IPS-20b (cell line): Measurements from ENCODE around the gene ZEB2.

Source experiments
- H3K27ac ChIP-seq: one replicate; pipeline ENCODE4 v1.5.1; 2013; ENCODE audit warnings: low read length
- H3K27me3 ChIP-seq: 2 replicates; pipeline ENCODE4 v1.6.1; 2013; ENCODE audit warnings: mild to moderate bottlenecking, low read length, inconsistent platforms; ENCODE audit not compliant: insufficient read depth
- H3K36me3 ChIP-seq: 2 replicates; pipeline ENCODE4 v1.6.1; 2013; ENCODE audit warnings: low read depth, mild to moderate bottlenecking, inconsistent platforms, low read length, moderate library complexity; ENCODE audit not compliant: insufficient read depth
- H3K4me1 ChIP-seq: 2 replicates; pipeline ENCODE4 v1.6.1; 2013; ENCODE audit warnings: mild to moderate bottlenecking, control low read depth, inconsistent platforms, low read length, moderate library complexity; ENCODE audit not compliant: insufficient read depth
- H3K4me3 ChIP-seq: 2 replicates; pipeline ENCODE4 v1.5.1; 2013; ENCODE audit warnings: mild to moderate bottlenecking, low read length, inconsistent platforms
- H3K9ac ChIP-seq: 2 replicates; pipeline ENCODE4 v1.6.1; 2013; ENCODE audit warnings: low read depth, mild to moderate bottlenecking, inconsistent platforms, low read length, moderate library complexity
- H3K9me3 ChIP-seq: 2 replicates; pipeline ENCODE4 v1.6.1; 2013; ENCODE audit warnings: mild to moderate bottlenecking, low read depth, low read length, inconsistent platforms; ENCODE audit not compliant: insufficient read depth

ZEB2 gene

DNA sequence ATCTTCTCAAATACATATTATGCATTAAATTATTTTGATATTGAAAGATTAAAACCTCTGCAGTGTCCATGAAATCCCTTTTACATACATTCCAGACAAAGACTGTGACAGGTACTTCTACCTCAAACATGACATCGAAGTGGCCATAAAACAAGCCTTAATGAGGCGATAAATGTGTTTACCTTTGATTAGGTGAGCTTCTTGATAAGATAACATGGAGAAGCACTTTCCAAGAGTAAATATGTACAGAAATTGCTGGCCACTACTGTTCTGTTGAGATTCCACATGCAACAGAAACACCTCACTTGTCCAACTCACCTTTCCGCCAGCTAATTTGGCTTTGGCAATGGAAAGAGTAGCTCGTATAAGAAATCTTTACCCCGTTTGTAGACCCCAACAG is 55.2 kb downstream of the ZEB2 start:
- no peaks in the 10 kb centered on the region for H3K36me3 ChIP-seq
- no peak overlapping the region for H3K4me3 ChIP-seq
- peaks cover 16% of the 10 kb centered on the region for H3K4me1 ChIP-seq
- H3K9me3 ChIP-seq, result no peaks in the 10 kb centered on the region
- H3K27me3 ChIP-seq, result no peaks in the 10 kb centered on the region
- H3K9ac ChIP-seq, result no peak overlapping the region
- no peak overlapping the region for H3K27ac ChIP-seq

DNA sequence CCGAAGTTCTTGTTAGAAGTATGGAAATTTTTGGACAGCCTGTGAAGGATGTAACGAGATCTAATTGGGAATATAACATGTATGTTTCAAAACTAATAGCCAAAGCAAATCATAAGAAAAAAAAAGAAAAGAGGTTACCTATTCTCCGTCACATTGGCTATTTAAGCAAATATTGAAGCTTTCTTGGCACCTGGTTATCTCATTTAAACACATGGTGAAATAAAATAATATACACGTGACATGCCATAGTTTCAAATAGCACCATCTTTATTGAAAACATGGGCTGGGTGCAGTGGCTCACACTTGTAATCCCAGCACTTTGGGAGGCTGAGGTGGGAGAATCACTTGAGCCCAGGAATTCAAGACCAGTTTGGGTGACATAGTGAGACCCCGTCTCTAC is 56.7 kb downstream of the ZEB2 start:
- H3K36me3 ChIP-seq, result no peaks in the 10 kb centered on the region
- H3K9me3 ChIP-seq, result no peaks in the 10 kb centered on the region
- no peak overlapping the region for H3K9ac ChIP-seq
- H3K4me1 ChIP-seq, result peaks cover 8% of the 10 kb centered on the region; the same call in 1 of the 2 replicates
- no peak overlapping the region for H3K4me3 ChIP-seq
- H3K27ac ChIP-seq, result no peak overlapping the region
- peaks cover 11% of the 10 kb centered on the region; the same call in 1 of the 2 replicates for H3K27me3 ChIP-seq

DNA sequence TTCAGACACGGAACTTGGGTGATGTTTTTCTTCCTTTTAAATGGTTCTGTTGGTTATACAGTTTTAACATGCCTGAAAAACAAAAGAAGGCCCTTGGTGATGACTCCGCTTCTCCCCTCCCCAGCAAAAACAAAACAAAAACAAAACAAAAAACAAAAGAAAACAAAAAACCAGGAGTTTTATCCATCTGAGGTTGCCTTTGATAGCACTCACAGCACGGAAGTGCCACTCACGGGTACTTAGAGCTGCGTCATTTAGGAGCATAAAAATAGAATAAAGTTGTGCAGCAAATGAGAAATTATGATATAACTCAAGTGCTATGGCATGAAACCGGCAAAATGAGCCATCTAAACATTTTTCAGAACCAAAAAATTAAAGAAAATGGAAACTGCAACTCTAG is 57.7 kb downstream of the ZEB2 start:
- Histone ChIP-seq H3K36me3 (no peaks in the 10 kb centered on the region), H3K9me3 (no peaks in the 10 kb centered on the region), H3K27ac (no peak overlapping the region), H3K27me3 (peaks cover 11% of the 10 kb centered on the region; the same call in 1 of the 2 replicates), H3K4me3 (no peak overlapping the region), H3K9ac (no peak overlapping the region), H3K4me1 (peaks cover 7% of the 10 kb centered on the region; the same call in 1 of the 2 replicates)

DNA sequence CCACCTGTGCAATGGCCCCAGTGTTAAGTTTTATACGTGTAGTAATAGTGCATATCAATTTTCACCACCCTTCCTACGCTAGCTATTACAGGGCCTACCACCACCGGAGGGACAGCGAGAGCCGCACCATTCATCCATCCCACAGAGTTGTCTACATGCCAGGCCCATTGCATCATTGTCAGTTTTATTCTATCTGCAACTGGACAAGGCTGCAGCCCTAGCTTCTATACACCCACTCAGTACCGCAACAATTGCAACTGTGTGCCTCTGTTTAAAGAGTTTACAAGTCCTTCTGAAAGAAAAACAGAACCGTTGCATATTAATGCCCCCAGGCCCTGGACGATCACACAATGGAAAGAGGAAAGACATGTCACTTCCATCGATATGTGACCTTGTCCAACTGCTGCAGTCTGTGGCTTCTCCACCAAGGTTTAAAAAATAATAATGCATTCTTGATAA is 58.6 kb downstream of the ZEB2 start:
- H3K27ac ChIP-seq, result no peak overlapping the region
- no peak overlapping the region for H3K9ac ChIP-seq
- H3K27me3 ChIP-seq, result peaks cover 11% of the 10 kb centered on the region; the same call in 1 of the 2 replicates
- no peaks in the 10 kb centered on the region for H3K36me3 ChIP-seq
- H3K4me3 ChIP-seq, result no peak overlapping the region
- H3K9me3 ChIP-seq, result no peaks in the 10 kb centered on the region
- peaks cover 7% of the 10 kb centered on the region; the same call in 1 of the 2 replicates for H3K4me1 ChIP-seq

DNA sequence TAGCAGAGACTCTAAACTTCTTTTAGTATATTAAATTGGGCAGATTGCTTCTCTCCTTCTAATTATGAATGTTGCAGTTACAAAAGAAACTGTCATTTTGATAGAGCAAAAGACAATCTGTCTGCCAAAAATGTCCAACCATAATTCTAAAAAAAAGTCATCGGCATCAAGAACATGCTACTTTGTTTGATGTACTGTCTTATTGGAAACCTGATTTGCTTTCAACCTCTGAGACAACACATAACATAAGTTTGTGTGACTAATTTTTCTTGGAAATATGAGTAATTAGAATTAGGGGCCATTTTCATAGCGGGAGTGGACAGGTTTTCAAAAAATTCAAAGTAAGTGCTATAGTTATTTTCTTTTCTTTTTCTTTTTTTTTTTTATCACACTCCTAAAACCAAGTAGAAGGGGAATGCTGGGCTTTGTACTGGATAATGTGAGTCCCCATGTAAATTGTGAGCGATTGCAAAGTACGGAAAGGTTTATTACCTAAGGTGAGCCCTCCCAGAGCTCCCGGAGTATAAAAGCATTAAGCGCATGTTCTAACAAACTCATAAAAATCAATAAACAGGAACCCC is 59.1 kb downstream of the ZEB2 start:
- Histone ChIP-seq H3K4me1 (peaks cover 7% of the 10 kb centered on the region; the same call in 1 of the 2 replicates), H3K27ac (no peak overlapping the region), H3K9me3 (no peaks in the 10 kb centered on the region), H3K4me3 (no peak overlapping the region), H3K27me3 (peaks cover 11% of the 10 kb centered on the region; the same call in 1 of the 2 replicates), H3K9ac (no peak overlapping the region), H3K36me3 (no peaks in the 10 kb centered on the region)

DNA sequence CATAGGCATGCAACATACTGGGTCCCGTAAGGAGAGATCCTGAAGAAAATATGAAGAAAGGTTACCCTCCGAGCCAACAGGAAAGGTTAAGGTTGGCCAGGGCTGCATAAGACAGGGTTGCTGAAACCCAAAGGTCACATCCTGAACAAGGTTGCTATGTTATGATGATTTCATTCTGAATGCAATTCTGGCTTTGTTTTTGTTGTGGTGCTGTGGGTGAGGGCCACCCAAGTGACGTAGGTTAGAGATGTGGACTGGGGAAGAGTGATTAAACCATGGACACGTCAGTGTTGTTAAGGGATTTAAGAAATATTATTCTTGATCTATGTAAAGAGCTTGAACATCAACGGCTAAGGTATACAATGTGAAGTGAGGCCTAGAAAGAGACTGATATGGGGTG is 60.0 kb downstream of the ZEB2 start:
- Histone ChIP-seq H3K4me1 (peaks cover 7% of the 10 kb centered on the region; the same call in 1 of the 2 replicates), H3K27me3 (peaks cover 11% of the 10 kb centered on the region; the same call in 1 of the 2 replicates), H3K9me3 (no peaks in the 10 kb centered on the region), H3K9ac (no peak overlapping the region), H3K4me3 (no peak overlapping the region), H3K27ac (no peak overlapping the region), H3K36me3 (no peaks in the 10 kb centered on the region)

DNA sequence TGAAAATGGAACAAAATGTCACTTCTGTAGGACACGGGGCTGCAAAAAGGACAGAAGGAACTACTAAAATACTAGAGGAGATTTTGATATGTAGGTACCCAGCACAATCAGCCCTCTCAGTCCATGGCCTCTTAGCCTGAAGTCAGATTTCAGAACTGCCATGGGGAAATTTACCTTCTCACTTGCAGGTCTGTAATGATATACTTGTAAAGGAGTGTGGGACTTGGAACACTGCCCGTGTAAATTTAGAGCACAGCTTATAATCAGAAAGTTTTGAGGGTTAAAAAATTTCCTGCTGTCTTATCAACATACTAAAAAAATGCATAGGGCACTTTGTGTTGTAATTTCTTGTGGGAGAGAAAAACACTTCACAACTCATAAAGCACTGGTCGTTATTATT is 60.6 kb downstream of the ZEB2 start:
- H3K27ac ChIP-seq, result no peak overlapping the region
- peaks cover 11% of the 10 kb centered on the region; the same call in 1 of the 2 replicates for H3K27me3 ChIP-seq
- no peak overlapping the region for H3K4me3 ChIP-seq
- no peak overlapping the region for H3K9ac ChIP-seq
- H3K36me3 ChIP-seq, result no peaks in the 10 kb centered on the region
- peaks cover 7% of the 10 kb centered on the region; the same call in 1 of the 2 replicates for H3K4me1 ChIP-seq
- H3K9me3 ChIP-seq, result no peaks in the 10 kb centered on the region

- Histone ChIP-seq H3K9me3 (no peaks in the 10 kb centered on the region), H3K36me3 (no peaks in the 10 kb centered on the region), H3K27me3 (peaks cover 11% of the 10 kb centered on the region; the same call in 1 of the 2 replicates), H3K4me3 (no peak overlapping the region), H3K9ac (no peak overlapping the region), H3K27ac (no peak overlapping the region), H3K4me1 (peaks cover 9% of the 10 kb centered on the region; the same call in 1 of the 2 replicates)
Observed at GRCh38 chr2:144458541-144458940, 61.4 kb downstream of the ZEB2 start.

GRCh38 chr2:144456680-144457079 is 63.2 kb downstream of the ZEB2 start:
- no peaks in the 10 kb centered on the region for H3K36me3 ChIP-seq
- peaks cover 18% of the 10 kb centered on the region; the same call in 1 of the 2 replicates for H3K27me3 ChIP-seq
- H3K4me1 ChIP-seq, result peaks cover 27% of the 10 kb centered on the region; the same call in 1 of the 2 replicates
- H3K27ac ChIP-seq, result no peak overlapping the region
- H3K4me3 ChIP-seq, result no peak overlapping the region
- no peaks in the 10 kb centered on the region for H3K9me3 ChIP-seq
- H3K9ac ChIP-seq, result no peak overlapping the region

DNA sequence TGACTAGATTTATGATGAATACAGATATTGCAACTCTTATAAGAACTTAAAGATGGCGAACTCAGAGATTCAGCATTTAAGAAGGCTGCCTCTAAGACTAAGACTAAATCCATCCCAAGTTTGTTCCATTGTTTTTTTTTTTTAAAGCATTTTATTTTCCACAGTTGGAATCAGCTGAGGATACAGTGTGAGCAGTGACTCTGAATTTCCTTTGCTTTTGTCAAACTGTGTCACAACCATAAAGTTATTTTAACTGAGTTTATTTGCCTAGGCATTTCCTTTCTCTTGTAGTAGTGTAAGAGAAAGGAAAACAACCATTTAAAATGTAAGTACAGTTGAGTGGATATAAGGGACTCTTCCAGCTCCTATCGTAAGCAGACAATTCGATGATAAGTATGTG is 63.9 kb downstream of the ZEB2 start:
- no peak overlapping the region for H3K27ac ChIP-seq
- peaks cover 18% of the 10 kb centered on the region; the same call in 1 of the 2 replicates for H3K27me3 ChIP-seq
- H3K4me3 ChIP-seq, result no peak overlapping the region
- no peaks in the 10 kb centered on the region for H3K36me3 ChIP-seq
- H3K9me3 ChIP-seq, result no peaks in the 10 kb centered on the region
- H3K9ac ChIP-seq, result no peak overlapping the region
- H3K4me1 ChIP-seq, result peaks cover 27% of the 10 kb centered on the region; the same call in 1 of the 2 replicates

DNA sequence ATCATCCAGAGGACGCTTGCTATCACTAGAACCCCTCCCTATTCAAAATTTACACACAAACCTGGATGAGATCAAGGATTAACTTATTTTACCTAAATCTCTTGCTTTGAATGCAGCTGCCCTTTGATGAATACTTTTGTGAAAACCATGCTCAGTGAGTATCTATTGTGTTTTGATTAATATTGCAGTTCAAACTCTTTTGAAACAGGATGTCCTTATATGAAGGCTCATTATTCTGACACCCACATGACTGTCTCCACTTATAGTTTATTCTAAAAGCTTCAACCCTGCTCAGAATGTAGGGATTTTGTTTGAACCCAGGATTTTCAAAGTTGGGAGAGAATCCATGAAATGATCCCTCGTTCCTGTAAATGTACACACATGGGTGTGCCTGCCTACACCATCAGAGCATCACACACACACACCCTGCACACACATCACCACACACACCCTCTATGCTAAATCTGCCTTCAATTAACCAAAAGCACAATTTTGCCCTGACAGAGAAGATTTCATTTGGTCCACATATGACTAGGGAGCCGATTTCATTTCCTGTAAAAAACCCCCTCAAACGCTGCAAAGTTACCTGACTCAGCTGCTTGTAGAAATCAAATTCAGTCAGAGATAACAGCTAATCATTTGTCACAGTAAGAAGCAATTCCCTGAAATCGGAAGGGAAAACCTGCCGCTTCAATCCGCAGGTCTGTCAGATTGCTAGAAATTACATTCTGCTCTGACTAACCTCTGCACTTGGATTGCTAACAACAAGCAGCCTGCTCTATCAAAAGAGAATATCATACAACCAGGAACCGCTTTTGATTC is 65.2 kb downstream of the ZEB2 start:
- H3K27me3 ChIP-seq, result peaks cover 18% of the 10 kb centered on the region; the same call in 1 of the 2 replicates
- no peak overlapping the region for H3K9ac ChIP-seq
- H3K4me3 ChIP-seq, result no peak overlapping the region
- peaks cover 21% of the 10 kb centered on the region; the same call in 1 of the 2 replicates for H3K4me1 ChIP-seq
- no peaks in the 10 kb centered on the region for H3K9me3 ChIP-seq
- H3K27ac ChIP-seq, result no peak overlapping the region
- H3K36me3 ChIP-seq, result no peaks in the 10 kb centered on the region
